GM12864 (cell line): ENCODE data around the gene PARVG.
"Not testable (repeated sequence)": the region's sequence is repeated elsewhere in the genome, so short reads cannot be mapped to it uniquely, and the experiment has no call there.

Experiments used
- DNase-seq: peaks from one replicate; pipeline ENCODE4 v3.0.0-alpha.2; 2011; ENCODE audit warnings: low read depth
- H3K4me3 ChIP-seq: 2 replicates; pipeline ENCODE4 v1.5.1; 2011; ENCODE audit warnings: mild to moderate bottlenecking, low read depth, low read length, control low read depth
- CTCF ChIP-seq: IDR thresholded peaks from 2 replicates; pipeline ENCODE4 v1.5.1; 2011; ENCODE audit warnings: low read depth, mild to moderate bottlenecking, moderate library complexity, low read length, control low read depth, inconsistent platforms; ENCODE audit errors: missing control alignments

The PARVG gene

GRCh38 chr22:44225091-44225689, 44.5 kb downstream of the PARVG start:
- H3K4me3 ChIP-seq = no peak overlapping the region
- no peak for DNase-seq
- no peak for TF ChIP-seq CTCF

- no peak for DNase-seq
- H3K4me3 ChIP-seq = no peak overlapping the region
- no peak for TF ChIP-seq CTCF
Measured at GRCh38 chr22:44225812-44226211, 45.1 kb downstream of the PARVG start.

GRCh38 chr22:44229331-44229730, 48.6 kb downstream of the PARVG start:
- DNase-seq = no peak
- no peak overlapping the region for H3K4me3 ChIP-seq
- no peak for TF ChIP-seq CTCF

GRCh38 chr22:44229809-44230208, 49.1 kb downstream of the PARVG start:
- H3K4me3 ChIP-seq = no peak overlapping the region
- TF ChIP-seq CTCF = no peak
- no peak for DNase-seq

GRCh38 chr22:44231233-44231632, 50.5 kb downstream of the PARVG start:
- H3K4me3 ChIP-seq = no peak overlapping the region
- DNase-seq = no peak
- TF ChIP-seq CTCF = no peak

- H3K4me3 ChIP-seq, DNase-seq: not testable (repeated sequence)
Measured at GRCh38 chr22:44234372-44234771, 53.6 kb downstream of the PARVG start.

GRCh38 chr22:44237290-44237689, 56.6 kb downstream of the PARVG start:
- no peak for DNase-seq
- no peak for TF ChIP-seq CTCF
- H3K4me3 ChIP-seq = no peak overlapping the region

- not testable (repeated sequence) for DNase-seq, H3K4me3 ChIP-seq
Measured at GRCh38 chr22:44241121-44241520, 60.4 kb downstream of the PARVG start.
